A673 (cell line): ENCODE results near the gene RCBTB1.

Source experiments
- EZH2 ChIP-seq: fragments of 200-600 bp; sonication (generic); IDR thresholded peaks from 2 replicates; pipeline ENCODE4 v1.6.1; 2017; ENCODE audit warnings: borderline replicate concordance, low read depth, mild to moderate bottlenecking, mixed read lengths, antibody characterized with exemption, low read length; ENCODE audit not compliant: poor library complexity, severe bottlenecking
- TF ChIP-seq, protein P1 (sequence below): fragments of 300-800, 200-600 bp; sonication (generic); conservative IDR thresholded peaks from 2 replicates; pipeline ENCODE4 v1.5.1; 2017; ENCODE audit warnings: low read depth, mild to moderate bottlenecking, antibody characterized with exemption, low read length, moderate library complexity, mixed read lengths

DNA sequence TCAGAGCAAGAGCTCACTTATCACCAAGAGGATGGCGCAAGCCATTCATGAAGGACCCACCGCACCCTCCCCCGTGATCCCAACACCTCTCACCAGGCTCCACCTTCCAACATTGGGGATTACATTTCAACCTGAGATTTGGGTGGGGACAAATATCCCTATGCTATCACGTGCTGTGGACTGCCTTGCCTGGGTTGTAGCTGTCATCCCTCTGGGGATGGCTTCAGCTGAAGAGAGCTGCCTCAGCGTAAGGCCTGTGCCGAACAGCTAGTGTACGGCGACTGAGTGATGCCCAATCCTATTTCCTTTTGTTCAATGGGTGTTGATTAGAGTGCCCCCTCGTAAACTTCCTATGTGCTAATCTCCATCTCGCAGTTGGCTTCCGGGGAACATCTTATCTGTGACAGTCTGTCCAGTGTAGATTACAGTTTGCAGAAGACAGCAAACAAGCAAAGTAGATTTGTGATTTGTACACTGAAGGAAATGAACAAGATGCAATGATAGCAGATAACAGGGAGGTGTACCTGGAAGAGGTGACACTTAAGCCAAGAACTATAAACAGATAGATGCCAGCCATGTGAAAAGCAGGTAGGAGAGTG lies 11.8 kb upstream of the RCBTB1 start:
- TF ChIP-seq, protein P1, sequence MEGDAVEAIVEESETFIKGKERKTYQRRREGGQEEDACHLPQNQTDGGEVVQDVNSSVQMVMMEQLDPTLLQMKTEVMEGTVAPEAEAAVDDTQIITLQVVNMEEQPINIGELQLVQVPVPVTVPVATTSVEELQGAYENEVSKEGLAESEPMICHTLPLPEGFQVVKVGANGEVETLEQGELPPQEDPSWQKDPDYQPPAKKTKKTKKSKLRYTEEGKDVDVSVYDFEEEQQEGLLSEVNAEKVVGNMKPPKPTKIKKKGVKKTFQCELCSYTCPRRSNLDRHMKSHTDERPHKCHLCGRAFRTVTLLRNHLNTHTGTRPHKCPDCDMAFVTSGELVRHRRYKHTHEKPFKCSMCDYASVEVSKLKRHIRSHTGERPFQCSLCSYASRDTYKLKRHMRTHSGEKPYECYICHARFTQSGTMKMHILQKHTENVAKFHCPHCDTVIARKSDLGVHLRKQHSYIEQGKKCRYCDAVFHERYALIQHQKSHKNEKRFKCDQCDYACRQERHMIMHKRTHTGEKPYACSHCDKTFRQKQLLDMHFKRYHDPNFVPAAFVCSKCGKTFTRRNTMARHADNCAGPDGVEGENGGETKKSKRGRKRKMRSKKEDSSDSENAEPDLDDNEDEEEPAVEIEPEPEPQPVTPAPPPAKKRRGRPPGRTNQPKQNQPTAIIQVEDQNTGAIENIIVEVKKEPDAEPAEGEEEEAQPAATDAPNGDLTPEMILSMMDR = no peak
- TF ChIP-seq EZH2 = no peak
